Ascending aorta (tissue), 2 donors: Measurements from ENCODE around the gene ARHGEF10L. TPM values are rescaled to one million over a fixed set of nuclear protein-coding genes. Genes with fewer than 3 reads are reported as not detected.

ENCODE experiments used
- DNase-seq, 2 donors: peaks; one replicate each; pipeline ENCODE4 v3.0.0-alpha.2; 2019; ENCODE audit warnings: low spot score in 2 of 2
- H3K27ac ChIP-seq, 2 donors: fragments of 200-600 bp; sonication (generic); one replicate each; pipeline ENCODE4 v1.5.1; 2016 to 2017; ENCODE audit warnings: mild to moderate bottlenecking in 1 of 2
- H3K27me3 ChIP-seq: fragments of 200-600 bp; sonication (generic); one replicate; pipeline ENCODE4 v1.5.1; 2017
- H3K36me3 ChIP-seq, 2 donors: fragments of 200-600 bp; sonication (generic); one replicate each; pipeline ENCODE4 v1.5.1; 2016
- H3K4me1 ChIP-seq, 2 donors: fragments of 200-600 bp; sonication (generic); one replicate each; pipeline ENCODE4 v1.5.1; 2016 to 2017; ENCODE audit warnings: mild to moderate bottlenecking in 1 of 2
- H3K4me3 ChIP-seq, 2 donors: fragments of 200-600 bp; sonication (generic); one replicate each; pipeline ENCODE4 v1.5.1; 2016 to 2017; ENCODE audit warnings: mild to moderate bottlenecking in 1 of 2
- H3K9me3 ChIP-seq, 2 donors: fragments of 200-600 bp; sonication (generic); one replicate each; pipeline ENCODE4 v1.5.1; 2016
- intact Hi-C: fragments of 100-400 bp; cut with DNase I; formaldehyde crosslinking; loops from one replicate; pipeline ENCODE4 v1.15.1; 2023
- total RNA-seq: library from RNA; depleted of rRNA; stranded (reverse); fragments of >200 nt; gene quantifications from one replicate; pipeline ENCODE4 v1.1.0, GENCODE V29; 2016
- TF ChIP-seq, protein P1 (sequence below), 3 experiments: fragments of 200-600 bp in 2 of 3; fragments of 450-650 bp in 1 of 3; sonication (generic) in 2 of 3; IDR thresholded peaks; one replicate each; pipeline ENCODE4 v1.5.1; 2016 to 2019; ENCODE audit warnings: antibody characterized with exemption in 3 of 3, mild to moderate bottlenecking in 1 of 3, moderate library complexity in 1 of 3

The ARHGEF10L gene
- total RNA-seq, 1 donor from 2014 or later, result 177 TPM

DNA sequence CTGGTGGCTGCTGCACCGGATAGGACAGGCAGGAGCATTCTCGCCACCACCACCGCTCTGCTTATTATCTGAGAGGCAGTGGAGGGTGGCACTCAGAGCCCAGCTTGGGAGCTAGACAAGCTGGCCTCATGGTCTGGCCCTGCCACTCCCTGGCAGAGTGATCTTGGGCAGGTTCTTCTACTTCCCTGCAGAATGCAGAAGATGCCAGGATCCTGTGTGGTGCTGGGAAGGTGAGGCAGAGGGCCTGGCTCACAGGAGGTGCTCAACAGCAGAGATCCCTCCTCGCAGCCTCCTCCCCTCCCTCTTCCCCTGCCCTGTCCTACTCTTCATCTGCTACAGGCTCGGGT, 60.4 kb downstream of the ARHGEF10L start:
- TF ChIP-seq, protein P1, sequence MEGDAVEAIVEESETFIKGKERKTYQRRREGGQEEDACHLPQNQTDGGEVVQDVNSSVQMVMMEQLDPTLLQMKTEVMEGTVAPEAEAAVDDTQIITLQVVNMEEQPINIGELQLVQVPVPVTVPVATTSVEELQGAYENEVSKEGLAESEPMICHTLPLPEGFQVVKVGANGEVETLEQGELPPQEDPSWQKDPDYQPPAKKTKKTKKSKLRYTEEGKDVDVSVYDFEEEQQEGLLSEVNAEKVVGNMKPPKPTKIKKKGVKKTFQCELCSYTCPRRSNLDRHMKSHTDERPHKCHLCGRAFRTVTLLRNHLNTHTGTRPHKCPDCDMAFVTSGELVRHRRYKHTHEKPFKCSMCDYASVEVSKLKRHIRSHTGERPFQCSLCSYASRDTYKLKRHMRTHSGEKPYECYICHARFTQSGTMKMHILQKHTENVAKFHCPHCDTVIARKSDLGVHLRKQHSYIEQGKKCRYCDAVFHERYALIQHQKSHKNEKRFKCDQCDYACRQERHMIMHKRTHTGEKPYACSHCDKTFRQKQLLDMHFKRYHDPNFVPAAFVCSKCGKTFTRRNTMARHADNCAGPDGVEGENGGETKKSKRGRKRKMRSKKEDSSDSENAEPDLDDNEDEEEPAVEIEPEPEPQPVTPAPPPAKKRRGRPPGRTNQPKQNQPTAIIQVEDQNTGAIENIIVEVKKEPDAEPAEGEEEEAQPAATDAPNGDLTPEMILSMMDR (IDR thresholded peaks at IDR 0.05), result no peak
- intact Hi-C loops, result no loop called here

DNA sequence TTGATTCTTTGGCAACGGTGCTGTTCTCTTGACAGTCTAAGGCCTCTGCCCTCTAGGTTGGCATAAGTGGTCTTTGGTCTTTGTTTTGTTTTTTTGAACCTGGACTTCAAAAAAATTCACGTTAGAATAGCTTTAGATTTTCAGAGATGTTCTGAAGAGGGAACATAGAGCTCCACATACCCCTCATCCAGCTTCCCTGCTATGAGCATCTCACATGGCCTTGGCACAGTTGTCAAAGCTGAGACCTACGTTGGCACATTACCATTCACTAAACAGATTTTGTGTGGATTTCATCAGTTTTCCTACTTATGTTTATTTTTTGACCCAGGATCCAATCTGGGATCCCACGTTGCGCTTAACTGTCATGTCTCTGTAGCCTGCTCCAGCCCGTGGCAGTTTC, 60.8 kb downstream of the ARHGEF10L start:
- no peak for DNase-seq
- no peak overlapping the region for H3K4me3 ChIP-seq
- no peaks in the 10 kb centered on the region for H3K27me3 ChIP-seq
- peak overlapping the region; percentile 72 to 83 for H3K27ac ChIP-seq
- H3K36me3 ChIP-seq, result peaks cover 20 to 26% of the 10 kb centered on the region in 2 donors
- H3K4me1 ChIP-seq, result peaks cover 22 to 64% of the 10 kb centered on the region in 2 donors
- H3K9me3 ChIP-seq, result no peaks in the 10 kb centered on the region
- intact Hi-C loops, result no loop called here
- TF ChIP-seq, protein P1 (IDR thresholded peaks at IDR 0.05), result no peak

More for the DNA sequence above, 60.4 kb downstream of the ARHGEF10L start:
- H3K27ac ChIP-seq, result peak overlapping the region; percentile 72 to 83
- no peak for DNase-seq
- no peaks in the 10 kb centered on the region for H3K9me3 ChIP-seq
- no peak overlapping the region for H3K4me3 ChIP-seq
- peaks cover 16 to 22% of the 10 kb centered on the region in 2 donors for H3K36me3 ChIP-seq
- no peaks in the 10 kb centered on the region for H3K27me3 ChIP-seq
- peaks cover 19 to 62% of the 10 kb centered on the region in 2 donors for H3K4me1 ChIP-seq

DNA sequence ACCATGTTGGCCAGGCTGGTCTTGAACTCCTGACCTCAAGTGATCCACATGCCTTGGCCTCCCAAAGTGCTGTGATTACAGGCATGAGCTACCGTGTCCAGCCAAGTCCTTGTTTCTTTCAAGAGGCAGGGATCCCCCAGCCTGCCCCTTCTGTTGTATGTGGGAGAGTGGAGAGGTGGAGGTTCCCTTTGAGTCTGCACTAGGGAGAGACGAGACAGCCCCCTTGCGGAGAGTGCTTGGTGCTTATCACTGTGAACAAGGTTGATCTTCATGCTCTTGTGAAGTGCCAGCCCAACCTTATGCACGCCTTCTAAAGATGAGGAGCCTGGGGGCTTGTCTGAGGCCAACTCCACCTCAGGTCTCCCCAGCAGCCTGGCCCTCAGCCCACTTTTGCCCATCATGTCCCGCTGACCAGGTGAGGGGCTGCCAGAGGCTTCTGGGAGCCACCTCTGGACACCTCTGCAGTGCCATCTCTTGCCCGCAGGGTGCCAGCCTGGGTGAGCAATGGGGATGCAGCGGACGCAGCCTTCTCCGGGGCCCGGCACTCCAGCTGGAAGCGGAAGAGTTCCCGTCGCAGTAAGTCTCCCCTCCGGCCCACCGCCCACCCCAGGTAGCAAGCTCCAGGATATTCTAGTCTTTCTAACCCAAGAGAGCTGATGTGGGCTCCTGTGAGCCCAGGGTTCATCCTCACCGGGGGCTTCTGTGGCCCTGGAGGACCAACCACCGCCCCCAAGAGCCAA, 62.3 kb downstream of the ARHGEF10L start:
- Histone ChIP-seq H3K4me3 (no peak overlapping the region), H3K9me3 (no peaks in the 10 kb centered on the region), H3K27ac (peak overlapping the region; percentile 72 to 83), H3K36me3 (peaks cover 24 to 25% of the 10 kb centered on the region in 2 donors), H3K4me1 (peaks cover 26 to 65% of the 10 kb centered on the region in 2 donors), H3K27me3 (no peaks in the 10 kb centered on the region)
- TF ChIP-seq, protein P1 (IDR thresholded peaks at IDR 0.05), result no peak
- intact Hi-C loops, result no loop called here
- DNase-seq, result no peak

DNA sequence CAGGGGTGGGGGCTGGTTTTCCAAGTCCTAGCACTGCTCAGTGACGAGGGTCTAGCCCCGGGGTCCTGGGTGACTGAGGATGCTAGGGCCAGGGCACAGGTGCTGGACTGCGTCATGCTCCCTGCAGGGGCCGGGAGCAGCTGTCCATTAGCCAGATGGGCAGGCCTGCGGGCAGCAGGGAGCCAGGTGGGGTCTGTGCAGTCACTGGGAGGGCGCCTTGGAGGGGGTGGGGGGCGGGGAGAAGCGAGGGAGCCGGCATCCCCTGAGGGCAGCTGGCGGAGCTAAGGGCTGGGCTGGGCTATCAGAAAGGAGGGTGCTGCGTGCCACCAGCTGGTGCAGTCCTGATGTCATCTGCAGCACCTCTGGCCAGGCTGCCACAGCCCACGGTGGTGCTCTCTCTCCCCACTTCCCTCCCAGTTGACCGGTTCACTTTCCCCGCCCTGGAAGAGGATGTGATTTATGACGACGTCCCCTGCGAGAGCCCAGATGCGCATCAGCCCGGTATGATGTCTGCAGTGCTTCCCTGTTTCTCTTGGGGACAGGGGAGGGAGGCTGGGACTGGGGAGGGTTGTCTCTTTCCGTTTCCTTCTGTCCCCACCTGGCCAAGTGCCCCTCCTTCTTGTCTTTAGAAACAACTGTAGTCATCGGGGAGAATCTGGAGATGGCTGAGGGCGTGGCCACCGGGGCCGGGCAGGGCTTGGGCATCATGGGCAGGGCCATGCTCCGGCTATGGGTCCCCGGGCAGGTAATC, 63.8 kb downstream of the ARHGEF10L start:
- peaks cover 26 to 65% of the 10 kb centered on the region in 2 donors for H3K4me1 ChIP-seq
- no peak overlapping the region for H3K4me3 ChIP-seq
- no peak for DNase-seq
- peak overlapping the region; percentile 72 to 83 for H3K27ac ChIP-seq
- intact Hi-C loops, result no loop called here
- TF ChIP-seq, protein P1 (IDR thresholded peaks at IDR 0.05), result no peak
- H3K36me3 ChIP-seq, result peaks cover 37 to 38% of the 10 kb centered on the region in 2 donors
- no peaks in the 10 kb centered on the region for H3K9me3 ChIP-seq
- H3K27me3 ChIP-seq, result no peaks in the 10 kb centered on the region

DNA sequence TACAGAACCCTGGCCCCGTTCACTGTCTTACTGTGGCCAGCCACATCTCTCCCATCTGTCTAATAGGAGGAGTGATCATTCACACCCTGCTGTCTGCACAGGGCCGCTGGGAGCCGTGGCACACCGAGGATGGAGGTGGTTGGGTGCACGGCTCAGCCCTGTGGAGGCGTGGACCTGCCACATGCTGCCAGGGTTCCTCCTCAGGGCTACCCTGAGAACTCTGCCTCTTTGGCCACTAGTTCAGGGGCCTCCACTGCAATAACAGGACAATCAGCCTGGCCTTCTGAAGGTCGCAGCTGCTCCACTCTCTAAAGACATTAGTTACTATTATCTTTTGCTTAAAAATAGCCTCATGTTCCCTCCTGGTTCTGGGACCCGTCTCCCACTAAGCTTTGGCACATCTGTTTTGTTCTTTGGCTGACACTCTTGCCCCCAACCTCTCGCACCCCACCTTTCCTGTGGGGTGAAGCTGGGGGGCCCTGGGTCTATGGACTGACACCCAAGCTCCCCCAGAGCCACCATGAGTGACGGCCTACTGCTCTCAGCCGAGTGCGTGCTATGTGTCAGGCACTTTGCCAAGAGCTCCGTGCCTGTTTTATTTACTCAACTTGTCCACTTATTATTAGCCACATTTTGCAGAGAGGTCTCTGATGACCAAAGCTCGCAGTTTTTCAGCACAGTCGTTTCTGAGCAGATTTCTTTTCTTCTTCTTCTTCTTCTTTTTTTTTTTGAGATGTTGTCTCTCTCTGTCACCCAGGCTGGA, 66.3 kb downstream of the ARHGEF10L start:
- Histone ChIP-seq H3K9me3 (no peaks in the 10 kb centered on the region), H3K4me1 (peaks cover 18 to 54% of the 10 kb centered on the region in 2 donors), H3K27ac (peak overlapping the region; percentile 72 to 83), H3K27me3 (no peaks in the 10 kb centered on the region), H3K36me3 (peaks cover 58 to 63% of the 10 kb centered on the region in 2 donors), H3K4me3 (no peak overlapping the region)
- peak in 1 of 2 donors; percentile 86 for DNase-seq
- TF ChIP-seq, protein P1 (IDR thresholded peaks at IDR 0.05), result no peak
- intact Hi-C loops, result loop anchor here (5.0 kb wide), 1 partner anchor 168 kb away; the partner anchor contains the start of gene RCC2
